NCI-H524 treated with DMSO at 0.1 percent for 48 hours (cell line): ENCODE measurements around the gene COL2A1.

Experiments
- DNase-seq: peaks from one replicate; lab custom pipeline; 2025; lab: John Stamatoyannopoulos, UW

The COL2A1 gene

GRCh38 chr12:47944685-47945340 lies 59.5 kb downstream of the COL2A1 start:
- no peak for DNase-seq

- DNase-seq: no peak
These were observed 60.5 kb downstream of the COL2A1 start for GRCh38 chr12:47943623-47944340.

- no peak for DNase-seq
These were observed 61.6 kb downstream of the COL2A1 start for GRCh38 chr12:47942614-47943225.

GRCh38 chr12:47941871-47942613 lies 62.2 kb downstream of the COL2A1 start:
- DNase-seq: no peak

- DNase-seq: no peak
These were observed 62.8 kb downstream of the COL2A1 start for GRCh38 chr12:47941475-47941780.

GRCh38 chr12:47940773-47941474 lies 63.4 kb downstream of the COL2A1 start:
- no peak for DNase-seq

GRCh38 chr12:47939009-47939601 lies 65.2 kb downstream of the COL2A1 start:
- no peak for DNase-seq

GRCh38 chr12:47938594-47938993 lies 65.7 kb downstream of the COL2A1 start:
- DNase-seq: no peak

GRCh38 chr12:47938093-47938492 lies 66.2 kb downstream of the COL2A1 start:
- DNase-seq: no peak

GRCh38 chr12:47935184-47935583 lies 69.1 kb downstream of the COL2A1 start:
- DNase-seq: no peak

- no peak for DNase-seq
These were observed 73.1 kb downstream of the COL2A1 start for GRCh38 chr12:47931187-47931586.

GRCh38 chr12:47930634-47931033 lies 73.6 kb downstream of the COL2A1 start:
- no peak for DNase-seq

- no peak for DNase-seq
These were observed 76.9 kb downstream of the COL2A1 start for GRCh38 chr12:47927346-47927745.
